ENCODE results near the gene ADK. TPM values are rescaled to one million over a fixed set of nuclear protein-coding genes. Genes with fewer than 3 reads are reported as not detected.

The ADK gene
- total and polyA plus RNA-seq, 2 experiments from 2014 or later: 39.9 to 53.0 TPM

DNA sequence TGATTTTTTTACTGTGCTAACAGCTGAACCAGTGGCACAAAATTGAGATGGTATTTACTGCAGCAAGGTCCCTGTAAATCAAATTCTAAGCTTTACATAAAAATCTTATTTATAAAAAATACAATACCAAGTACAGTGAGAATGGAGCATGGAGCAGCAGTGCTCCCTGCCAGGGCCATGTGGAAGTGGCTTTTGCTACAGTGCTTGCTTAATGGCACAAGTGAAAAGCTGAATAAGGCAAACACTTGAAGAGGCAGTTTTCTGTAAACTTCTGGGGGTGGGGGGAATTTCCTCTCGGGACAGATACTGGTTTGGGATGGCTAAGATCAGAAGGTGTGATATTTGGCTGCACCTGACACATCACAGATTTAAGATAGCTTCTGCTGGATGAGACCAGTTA, 27.9 kb upstream of the ADK start (continued):
- TF ChIP-seq ZNF331 (CRISPR knock-in tag; IDR thresholded peaks at IDR 0.05; ENCODE audit: low read depth) (no peak), STAT1 (IDR thresholded peaks at IDR 0.05; ENCODE audit: unreplicated experiment) (no peak), EZH2 (IDR thresholded peaks at IDR 0.05; ENCODE audit: low read depth, unreplicated experiment) (no peak), EZH2phosphoT487 (IDR thresholded peaks at IDR 0.05; ENCODE audit: unreplicated experiment) (no peak)

DNA sequence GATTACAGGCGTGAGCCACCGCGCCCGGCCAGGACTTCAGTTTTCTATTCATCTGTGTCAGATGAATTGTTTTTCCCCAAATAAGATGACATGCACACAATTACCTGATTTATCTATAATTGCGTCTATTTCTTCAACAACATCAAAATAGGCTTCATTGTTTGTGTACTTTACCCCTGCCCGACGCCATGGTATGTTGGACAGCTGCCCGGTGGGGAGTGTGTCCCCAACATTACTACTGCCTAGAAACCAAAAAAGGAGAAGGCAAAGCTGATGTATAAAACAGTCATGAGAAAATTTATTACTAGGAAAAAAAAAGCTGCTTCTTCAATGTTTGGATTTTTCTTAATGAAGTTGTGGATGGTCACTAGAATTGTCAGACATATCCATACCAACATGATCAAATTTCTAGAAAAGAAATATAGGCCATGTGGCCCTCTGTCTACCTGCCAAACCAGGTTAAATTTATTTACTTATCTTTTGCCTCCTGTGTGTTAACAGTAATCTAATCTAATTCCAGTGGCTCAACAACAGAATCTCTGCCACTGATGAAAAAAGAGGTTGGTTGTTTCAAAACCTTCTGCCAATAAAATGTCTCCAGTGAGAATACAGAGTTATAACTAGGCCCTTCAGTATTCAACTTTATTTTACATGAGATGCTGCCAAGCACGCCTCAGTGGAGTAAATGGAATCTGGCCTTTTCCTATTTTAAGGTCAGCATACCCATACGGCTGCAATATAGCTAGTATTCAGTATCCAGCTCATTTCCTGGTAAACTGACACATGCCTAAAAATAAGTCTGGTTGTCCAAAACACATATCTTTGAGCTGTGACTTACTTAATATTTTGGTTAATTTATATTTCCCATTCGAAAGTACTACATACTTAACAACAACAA, 16.8 kb upstream of the ADK start:
- Histone ChIP-seq H4K20me1 (replicated peaks; ENCODE audit: insufficient read depth) (no peaks in the 10 kb centered on the region), H3F3A (replicated peaks; ENCODE audit: low read depth) (no peaks in the 10 kb centered on the region), H3K27me3 (ENCODE audit: insufficient read depth) (no peaks in the 10 kb centered on the region), H3K4me2 (no peak overlapping the region), H3K9me2 (ENCODE audit: insufficient read depth) (no peaks in the 10 kb centered on the region), H3K36me3 (ENCODE audit: insufficient read depth) (peaks cover 55% of the 10 kb centered on the region; the same call in 1 of the 2 replicates), H3K4me1 (ENCODE audit: insufficient read depth) (no peaks in the 10 kb centered on the region), H3K79me2 (replicated peaks; ENCODE audit: insufficient read depth) (no peaks in the 10 kb centered on the region), H3K27ac (ENCODE audit: low read depth) (no peak overlapping the region), H3K4me3 (no peak overlapping the region), H2AFZ (no peak overlapping the region)
- TF ChIP-seq STAT1 (IDR thresholded peaks at IDR 0.05; ENCODE audit: unreplicated experiment): no peak
- no peak for TF ChIP-seq POLR2AphosphoS5 (IDR thresholded peaks at IDR 0.05; ENCODE audit: low read depth)
- TF ChIP-seq CREB1 (CRISPR knock-in tag; IDR thresholded peaks at IDR 0.05; ENCODE audit: low read depth): no peak
- TF ChIP-seq REST (IDR thresholded peaks at IDR 0.05; ENCODE audit: unreplicated experiment): no peak
- TF ChIP-seq ZNF114 (CRISPR knock-in tag; IDR thresholded peaks at IDR 0.05): no peak
- no peak for TF ChIP-seq EZH2 (IDR thresholded peaks at IDR 0.05; ENCODE audit: low read depth, unreplicated experiment)
- TF ChIP-seq, protein P1, sequence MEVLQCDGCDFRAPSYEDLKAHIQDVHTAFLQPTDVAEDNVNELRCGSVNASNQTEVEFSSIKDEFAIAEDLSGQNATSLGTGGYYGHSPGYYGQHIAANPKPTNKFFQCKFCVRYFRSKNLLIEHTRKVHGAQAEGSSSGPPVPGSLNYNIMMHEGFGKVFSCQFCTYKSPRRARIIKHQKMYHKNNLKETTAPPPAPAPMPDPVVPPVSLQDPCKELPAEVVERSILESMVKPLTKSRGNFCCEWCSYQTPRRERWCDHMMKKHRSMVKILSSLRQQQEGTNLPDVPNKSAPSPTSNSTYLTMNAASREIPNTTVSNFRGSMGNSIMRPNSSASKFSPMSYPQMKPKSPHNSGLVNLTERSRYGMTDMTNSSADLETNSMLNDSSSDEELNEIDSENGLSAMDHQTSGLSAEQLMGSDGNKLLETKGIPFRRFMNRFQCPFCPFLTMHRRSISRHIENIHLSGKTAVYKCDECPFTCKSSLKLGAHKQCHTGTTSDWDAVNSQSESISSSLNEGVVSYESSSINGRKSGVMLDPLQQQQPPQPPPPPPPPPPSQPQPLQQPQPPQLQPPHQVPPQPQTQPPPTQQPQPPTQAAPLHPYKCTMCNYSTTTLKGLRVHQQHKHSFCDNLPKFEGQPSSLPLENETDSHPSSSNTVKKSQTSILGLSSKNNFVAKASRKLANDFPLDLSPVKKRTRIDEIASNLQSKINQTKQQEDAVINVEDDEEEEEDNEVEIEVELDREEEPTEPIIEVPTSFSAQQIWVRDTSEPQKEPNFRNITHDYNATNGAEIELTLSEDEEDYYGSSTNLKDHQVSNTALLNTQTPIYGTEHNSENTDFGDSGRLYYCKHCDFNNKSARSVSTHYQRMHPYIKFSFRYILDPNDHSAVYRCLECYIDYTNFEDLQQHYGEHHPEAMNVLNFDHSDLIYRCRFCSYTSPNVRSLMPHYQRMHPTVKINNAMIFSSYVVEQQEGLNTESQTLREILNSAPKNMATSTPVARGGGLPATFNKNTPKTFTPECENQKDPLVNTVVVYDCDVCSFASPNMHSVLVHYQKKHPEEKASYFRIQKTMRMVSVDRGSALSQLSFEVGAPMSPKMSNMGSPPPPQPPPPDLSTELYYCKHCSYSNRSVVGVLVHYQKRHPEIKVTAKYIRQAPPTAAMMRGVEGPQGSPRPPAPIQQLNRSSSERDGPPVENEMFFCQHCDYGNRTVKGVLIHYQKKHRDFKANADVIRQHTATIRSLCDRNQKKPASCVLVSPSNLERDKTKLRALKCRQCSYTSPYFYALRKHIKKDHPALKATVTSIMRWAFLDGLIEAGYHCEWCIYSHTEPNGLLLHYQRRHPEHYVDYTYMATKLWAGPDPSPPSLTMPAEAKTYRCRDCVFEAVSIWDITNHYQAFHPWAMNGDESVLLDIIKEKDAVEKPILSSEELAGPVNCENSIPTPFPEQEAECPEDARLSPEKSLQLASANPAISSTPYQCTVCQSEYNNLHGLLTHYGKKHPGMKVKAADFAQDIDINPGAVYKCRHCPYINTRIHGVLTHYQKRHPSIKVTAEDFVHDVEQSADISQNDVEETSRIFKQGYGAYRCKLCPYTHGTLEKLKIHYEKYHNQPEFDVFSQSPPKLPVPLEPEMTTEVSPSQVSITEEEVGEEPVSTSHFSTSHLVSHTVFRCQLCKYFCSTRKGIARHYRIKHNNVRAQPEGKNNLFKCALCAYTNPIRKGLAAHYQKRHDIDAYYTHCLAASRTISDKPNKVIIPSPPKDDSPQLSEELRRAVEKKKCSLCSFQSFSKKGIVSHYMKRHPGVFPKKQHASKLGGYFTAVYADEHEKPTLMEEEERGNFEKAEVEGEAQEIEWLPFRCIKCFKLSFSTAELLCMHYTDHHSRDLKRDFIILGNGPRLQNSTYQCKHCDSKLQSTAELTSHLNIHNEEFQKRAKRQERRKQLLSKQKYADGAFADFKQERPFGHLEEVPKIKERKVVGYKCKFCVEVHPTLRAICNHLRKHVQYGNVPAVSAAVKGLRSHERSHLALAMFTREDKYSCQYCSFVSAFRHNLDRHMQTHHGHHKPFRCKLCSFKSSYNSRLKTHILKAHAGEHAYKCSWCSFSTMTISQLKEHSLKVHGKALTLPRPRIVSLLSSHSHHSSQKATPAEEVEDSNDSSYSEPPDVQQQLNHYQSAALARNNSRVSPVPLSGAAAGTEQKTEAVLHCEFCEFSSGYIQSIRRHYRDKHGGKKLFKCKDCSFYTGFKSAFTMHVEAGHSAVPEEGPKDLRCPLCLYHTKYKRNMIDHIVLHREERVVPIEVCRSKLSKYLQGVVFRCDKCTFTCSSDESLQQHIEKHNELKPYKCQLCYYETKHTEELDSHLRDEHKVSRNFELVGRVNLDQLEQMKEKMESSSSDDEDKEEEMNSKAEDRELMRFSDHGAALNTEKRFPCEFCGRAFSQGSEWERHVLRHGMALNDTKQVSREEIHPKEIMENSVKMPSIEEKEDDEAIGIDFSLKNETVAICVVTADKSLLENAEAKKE (CRISPR knock-in tag; IDR thresholded peaks at IDR 0.05): no peak
- TF ChIP-seq EZH2phosphoT487 (IDR thresholded peaks at IDR 0.05; ENCODE audit: unreplicated experiment): no peak
- no peak for TF ChIP-seq JUNB (IDR thresholded peaks at IDR 0.05; ENCODE audit: unreplicated experiment)
- no peak overlapping the region for H3K27ac Mint-ChIP-seq
- H3K4me3 Mint-ChIP-seq: no peak overlapping the region
- no peaks in the 10 kb centered on the region for H3K9me3 Mint-ChIP-seq
- H3K27me3 Mint-ChIP-seq (ENCODE audit: insufficient read depth, low read depth, poor library complexity): no peaks in the 10 kb centered on the region
- no peaks in the 10 kb centered on the region for H3K4me1 Mint-ChIP-seq
- peaks cover 48% of the 10 kb centered on the region; the same call in 2 of the 3 replicates for H3K36me3 Mint-ChIP-seq (ENCODE audit: low read depth)
- ATAC-seq (no peak), DNase-seq (ENCODE audit: low spot score) (no peak)
